SK-N-SH (cell line): Measurements from ENCODE around the gene CHMP1A. TPM values are rescaled to one million over a fixed set of nuclear protein-coding genes. Genes with fewer than 3 reads are reported as not detected.

Experiments used
- CTCF ChIA-PET: fragments of 300-600, 350-600 bp; formaldehyde crosslinking; extraction: SDS; loops from one replicate; lab custom pipeline; 2021; lab: Yijun Ruan, JAX
- POLR2A ChIA-PET: fragments of 350-600 bp; sonication (Branson Sonifier 250); formaldehyde crosslinking; extraction: SDS; loops from one replicate; lab custom pipeline; 2020; ENCODE audit warnings: antibody characterized with exemption, inconsistent platforms; lab: Yijun Ruan, JAX
- DNase-seq: peaks from one replicate; pipeline ENCODE4 v3.0.0; 2012
- H2AFZ ChIP-seq: fragments of 200-600 bp; sonication (generic); 2 replicates; pipeline ENCODE4 v1.8.1; 2016; ENCODE audit warnings: antibody characterized with exemption, mild to moderate bottlenecking, low read depth
- H3F3A ChIP-seq: fragments of 200-600 bp; sonication (generic); replicated peaks from 2 replicates; pipeline ENCODE3; 2016; ENCODE audit warnings: antibody characterized with exemption, mild to moderate bottlenecking; ENCODE audit not compliant: insufficient read depth
- H3K27ac ChIP-seq, 2 experiments: fragments of 200-500 bp in 1 of 2; fragments of 200-600 bp in 1 of 2; sonication (Bioruptor generic) in 1 of 2; sonication (generic), shearing (Covaris generic) in 1 of 2; 2 replicates each; pipeline versions ENCODE4 v1.5.1 to v1.6.1; 2014 to 2016; ENCODE audit warnings: low read depth in 2 of 2, inconsistent platforms in 1 of 2, low read length in 1 of 2, mild to moderate bottlenecking in 1 of 2, mixed read lengths in 1 of 2
- H3K27me3 ChIP-seq: fragments of 200-600 bp; sonication (generic), shearing (Covaris generic); 2 replicates; pipeline ENCODE4 v1.6.1; 2016; ENCODE audit warnings: mixed run types; ENCODE audit not compliant: insufficient read depth
- H3K36me3 ChIP-seq, 2 experiments: fragments of 200-500 bp in 1 of 2; fragments of 200-600 bp in 1 of 2; sonication (Bioruptor generic) in 1 of 2; sonication (generic) in 1 of 2; replicated peaks in 1 of 2; 2 replicates each; pipeline versions ENCODE3 to v1.5.1; 2014 to 2016; ENCODE audit warnings: low read length in 1 of 2, mild to moderate bottlenecking in 1 of 2; ENCODE audit not compliant: insufficient read depth in 2 of 2, control insufficient read depth in 1 of 2
- H3K4me1 ChIP-seq, 2 experiments: fragments of 200-500 bp in 1 of 2; fragments of 200-600 bp in 1 of 2; sonication (Bioruptor generic) in 1 of 2; sonication (generic), shearing (Covaris generic) in 1 of 2; 2 replicates each; pipeline versions ENCODE4 v1.5.1 to v1.6.1; 2014 to 2016; ENCODE audit warnings: low read depth in 1 of 2, low read length in 1 of 2, mixed run types in 1 of 2; ENCODE audit not compliant: insufficient read depth in 2 of 2, control insufficient read depth in 1 of 2
- H3K4me2 ChIP-seq: fragments of 200-600 bp; sonication (generic), shearing (Covaris generic); 2 replicates; pipeline ENCODE4 v1.6.1; 2017; ENCODE audit warnings: mixed run types
- H3K4me3 ChIP-seq, 2 experiments: fragments of 200-500 bp in 1 of 2; fragments of 200-600 bp in 1 of 2; sonication (Bioruptor generic) in 1 of 2; sonication (generic), shearing (Covaris generic) in 1 of 2; 2 replicates each; pipeline versions ENCODE4 v1.5.1 to v1.8.1; 2014 to 2016; ENCODE audit warnings: low read depth in 2 of 2, inconsistent platforms in 1 of 2, low read length in 1 of 2, mild to moderate bottlenecking in 1 of 2, mixed read lengths in 1 of 2, moderate library complexity in 1 of 2
- H3K79me2 ChIP-seq: fragments of 200-600 bp; sonication (generic); 2 replicates; pipeline ENCODE4 v1.8.1; 2017; ENCODE audit warnings: mild to moderate bottlenecking; ENCODE audit not compliant: insufficient read depth
- H3K9ac ChIP-seq: fragments of 200-600 bp; sonication (generic); 2 replicates; pipeline ENCODE4 v1.6.1; 2017; ENCODE audit warnings: mixed run types
- H3K9me2 ChIP-seq: fragments of 200-600 bp; sonication (generic); 2 replicates; pipeline ENCODE4 v1.6.1; 2017; ENCODE audit warnings: mixed run types
- H3K9me3 ChIP-seq: fragments of 200-600 bp; sonication (generic); 2 replicates; pipeline ENCODE4 v1.6.1; 2017; ENCODE audit warnings: mixed run types, mild to moderate bottlenecking, moderate library complexity
- H4K20me1 ChIP-seq: fragments of 200-600 bp; sonication (generic); 2 replicates; pipeline ENCODE4 v1.6.1; 2017; ENCODE audit warnings: mild to moderate bottlenecking, mixed run types; ENCODE audit not compliant: insufficient read depth
- ELF1 ChIP-seq: IDR thresholded peaks from 2 replicates; pipeline ENCODE4 v1.4.0; 2012
- EP300 ChIP-seq, 2 experiments: IDR thresholded peaks; 2 replicates each; pipeline versions ENCODE4 v1.4.0 to v1.6.1; 2012; ENCODE audit warnings: borderline replicate concordance in 1 of 2, low read depth in 1 of 2, low read length in 1 of 2
- EZH2phosphoT487 ChIP-seq: fragments of 200-600 bp; sonication (generic); IDR thresholded peaks from 2 replicates; pipeline ENCODE4 v1.6.1; 2017; ENCODE audit warnings: low read depth, mixed run types, mild to moderate bottlenecking, antibody characterized with exemption, moderate library complexity, borderline replicate concordance
- FOSL2 ChIP-seq: IDR thresholded peaks from 2 replicates; pipeline ENCODE4 v1.4.0; 2012; ENCODE audit warnings: low read depth, mild to moderate bottlenecking, moderate library complexity, borderline replicate concordance
- FOXM1 ChIP-seq: IDR thresholded peaks from 2 replicates; pipeline ENCODE4 v1.4.0; 2012; ENCODE audit warnings: low read depth, mild to moderate bottlenecking
- GABPA ChIP-seq: IDR thresholded peaks from 2 replicates; pipeline ENCODE4 v1.4.0; 2012; ENCODE audit warnings: low read depth, mild to moderate bottlenecking
- JUND ChIP-seq: IDR thresholded peaks from 2 replicates; pipeline ENCODE4 v1.4.0; 2012
- MXI1 ChIP-seq: IDR thresholded peaks from 2 replicates; pipeline ENCODE4 v1.6.1; 2012; ENCODE audit warnings: mild to moderate bottlenecking, low read depth, low read length, improper control_type of control experiment
- NFIC ChIP-seq: IDR thresholded peaks from 2 replicates; pipeline ENCODE4 v1.4.0; 2012; ENCODE audit warnings: borderline replicate concordance
- NRF1 ChIP-seq: IDR thresholded peaks from 2 replicates; pipeline ENCODE4 v1.6.1; 2012; ENCODE audit warnings: low read depth, mild to moderate bottlenecking, low read length
- PBX3 ChIP-seq: IDR thresholded peaks from 2 replicates; pipeline ENCODE4; 2012
- RAD21 ChIP-seq: IDR thresholded peaks from 2 replicates; pipeline ENCODE4 v1.6.1; 2012; ENCODE audit warnings: mild to moderate bottlenecking, low read length
- RCOR1 ChIP-seq: fragments of 150-350 bp; IDR thresholded peaks from 2 replicates; pipeline ENCODE4 v1.6.1; 2017; ENCODE audit warnings: antibody characterized with exemption, low read length
- RXRA ChIP-seq: IDR thresholded peaks from 2 replicates; pipeline ENCODE4 v1.4.0; 2012; ENCODE audit warnings: low read depth, mild to moderate bottlenecking, borderline replicate concordance
- SIN3A ChIP-seq: IDR thresholded peaks from 2 replicates; pipeline ENCODE4 v1.6.1; 2012; ENCODE audit warnings: low read depth, mild to moderate bottlenecking, low read length, moderate library complexity, borderline replicate concordance
- YY1 ChIP-seq: IDR thresholded peaks from 2 replicates; pipeline ENCODE4 v1.4.0; 2012; ENCODE audit warnings: low read depth, mild to moderate bottlenecking
- ZBTB33 ChIP-seq: IDR thresholded peaks from 2 replicates; pipeline ENCODE4 v1.4.0; 2012; ENCODE audit warnings: low read depth, borderline replicate concordance
- WGBS: methylation state at CpG from one replicate; pipeline ENCODE4 v1.1.6; 2017; ENCODE audit warnings: low lambda C conversion rate; 5-methylcytosine and 5-hydroxymethylcytosine counted together
- polyA plus RNA-seq, 3 experiments: library from polyadenylated mRNA; depleted of rRNA; stranded (reverse); fragments of >200 nt; gene quantifications; 2 replicates each; pipeline ENCODE4 v1.2.3, GENCODE V29; 2012
- TF ChIP-seq, protein P1 (sequence below): IDR thresholded peaks from 2 replicates; pipeline ENCODE4 v1.6.1; 2012; ENCODE audit warnings: mild to moderate bottlenecking, low read depth, low read length, moderate library complexity
- TF ChIP-seq, protein P2 (sequence below): IDR thresholded peaks from 2 replicates; pipeline ENCODE4 v1.4.0; 2012; ENCODE audit warnings: low read depth

Gene CHMP1A
- polyA plus RNA-seq, 1 of the 3 experiments (the other 2 are of a cell fraction) = 138 TPM

DNA sequence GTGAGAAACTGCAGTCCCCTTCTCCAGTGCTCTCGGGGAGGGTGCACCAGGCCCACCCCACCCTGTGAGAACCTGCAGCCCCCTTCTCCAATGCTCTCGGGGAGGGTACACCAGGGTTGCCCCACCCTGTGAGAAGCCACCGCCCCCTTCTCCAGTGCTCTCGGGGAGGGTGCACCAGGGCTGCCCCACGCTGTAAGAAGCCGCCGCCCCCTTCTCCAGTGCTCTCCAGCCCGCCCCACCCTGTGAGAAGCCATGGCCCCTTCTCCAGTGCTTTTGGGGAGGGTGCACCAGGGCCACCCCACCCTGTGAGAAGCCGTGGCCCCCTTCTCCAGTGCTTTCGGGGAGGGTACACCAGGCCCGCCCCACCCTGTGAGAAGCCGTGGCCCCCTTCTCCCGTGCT is 12.2 kb upstream of the CHMP1A start (continued):
- TF ChIP-seq, protein P1, sequence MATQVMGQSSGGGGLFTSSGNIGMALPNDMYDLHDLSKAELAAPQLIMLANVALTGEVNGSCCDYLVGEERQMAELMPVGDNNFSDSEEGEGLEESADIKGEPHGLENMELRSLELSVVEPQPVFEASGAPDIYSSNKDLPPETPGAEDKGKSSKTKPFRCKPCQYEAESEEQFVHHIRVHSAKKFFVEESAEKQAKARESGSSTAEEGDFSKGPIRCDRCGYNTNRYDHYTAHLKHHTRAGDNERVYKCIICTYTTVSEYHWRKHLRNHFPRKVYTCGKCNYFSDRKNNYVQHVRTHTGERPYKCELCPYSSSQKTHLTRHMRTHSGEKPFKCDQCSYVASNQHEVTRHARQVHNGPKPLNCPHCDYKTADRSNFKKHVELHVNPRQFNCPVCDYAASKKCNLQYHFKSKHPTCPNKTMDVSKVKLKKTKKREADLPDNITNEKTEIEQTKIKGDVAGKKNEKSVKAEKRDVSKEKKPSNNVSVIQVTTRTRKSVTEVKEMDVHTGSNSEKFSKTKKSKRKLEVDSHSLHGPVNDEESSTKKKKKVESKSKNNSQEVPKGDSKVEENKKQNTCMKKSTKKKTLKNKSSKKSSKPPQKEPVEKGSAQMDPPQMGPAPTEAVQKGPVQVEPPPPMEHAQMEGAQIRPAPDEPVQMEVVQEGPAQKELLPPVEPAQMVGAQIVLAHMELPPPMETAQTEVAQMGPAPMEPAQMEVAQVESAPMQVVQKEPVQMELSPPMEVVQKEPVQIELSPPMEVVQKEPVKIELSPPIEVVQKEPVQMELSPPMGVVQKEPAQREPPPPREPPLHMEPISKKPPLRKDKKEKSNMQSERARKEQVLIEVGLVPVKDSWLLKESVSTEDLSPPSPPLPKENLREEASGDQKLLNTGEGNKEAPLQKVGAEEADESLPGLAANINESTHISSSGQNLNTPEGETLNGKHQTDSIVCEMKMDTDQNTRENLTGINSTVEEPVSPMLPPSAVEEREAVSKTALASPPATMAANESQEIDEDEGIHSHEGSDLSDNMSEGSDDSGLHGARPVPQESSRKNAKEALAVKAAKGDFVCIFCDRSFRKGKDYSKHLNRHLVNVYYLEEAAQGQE = no peak
- no peak for TF ChIP-seq FOXM1
- TF ChIP-seq EZH2phosphoT487 = no peak

DNA sequence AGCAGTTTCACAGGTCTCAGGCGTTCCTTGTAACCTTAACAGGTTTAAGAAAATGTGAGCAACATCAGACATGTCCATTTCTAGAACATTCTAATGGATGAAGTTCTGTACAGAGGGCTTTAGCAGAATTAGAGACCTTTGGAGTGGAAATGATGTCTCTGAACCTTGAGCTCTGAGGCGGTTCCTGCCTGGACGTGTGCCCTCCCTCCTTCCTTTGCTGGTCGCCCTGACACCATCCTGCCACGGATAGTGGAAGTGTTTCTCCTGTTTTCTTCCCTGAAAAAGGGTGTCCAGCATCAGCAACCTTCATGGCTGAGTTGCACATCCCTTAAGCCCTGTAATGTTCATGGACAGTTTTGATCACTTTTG is 11.3 kb upstream of the CHMP1A start:
- no peaks in the 10 kb centered on the region for H3K27me3 ChIP-seq
- CTCF ChIA-PET = interaction anchor here (1.6 to 2.5 kb wide), 3 partner anchors 10 to 31 kb away, joined by 4 to 8 read pairs (median 7); partner anchors contain the start of genes CHMP1A and SPATA33
- DNase-seq = no peak
- 87% methylated on average over 5 of the region's 5 CpGs for WGBS
- POLR2A ChIA-PET = interaction anchor here (1.4 kb wide), 1 partner anchor 18 kb away, joined by 4 read pairs; the partner anchor contains the start of gene CDK10
- no peak overlapping the region for H3K4me3 ChIP-seq
- H3K9me3 ChIP-seq = no peaks in the 10 kb centered on the region
- peaks cover 4% of the 10 kb centered on the region for H3F3A ChIP-seq
- no peaks in the 10 kb centered on the region for H3K4me1 ChIP-seq
- no peaks in the 10 kb centered on the region for H3K79me2 ChIP-seq
- H4K20me1 ChIP-seq = no peaks in the 10 kb centered on the region
- TF ChIP-seq FOSL2 (no peak), NFIC (no peak), YY1 (no peak), EZH2phosphoT487 (no peak), JUND (no peak), ELF1 (no peak), GABPA (no peak), ZBTB33 (no peak), RXRA (no peak), MXI1 (no peak), RAD21 (no peak), PBX3 (no peak), NRF1 (no peak), RCOR1 (no peak), SIN3A (no peak), EP300 (IDR thresholded peaks at IDR 0.05; ENCODE audit: borderline replicate concordance in 1 of 2, low read depth in 1 of 2, low read length in 1 of 2) (no peak)
- TF ChIP-seq, protein P2, sequence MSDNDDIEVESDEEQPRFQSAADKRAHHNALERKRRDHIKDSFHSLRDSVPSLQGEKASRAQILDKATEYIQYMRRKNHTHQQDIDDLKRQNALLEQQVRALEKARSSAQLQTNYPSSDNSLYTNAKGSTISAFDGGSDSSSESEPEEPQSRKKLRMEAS = no peak
- TF ChIP-seq, protein P1 = no peak
- TF ChIP-seq, all 33 proteins: peak for 0
- H3K9me2 ChIP-seq = no peaks in the 10 kb centered on the region
- no peak overlapping the region for H3K4me2 ChIP-seq
- no peak overlapping the region for H2AFZ ChIP-seq
- H3K27ac ChIP-seq = no peak overlapping the region
- H3K9ac ChIP-seq = no peak overlapping the region
- peaks cover 0 to 5% of the 10 kb centered on the region in 2 experiments for H3K36me3 ChIP-seq
